Stimulated activated CD8-positive, alpha-beta memory T cell treated with anti-CD3 and anti-CD28 coated beads, Interleukin-4, amount 100 ng/mL, for 4 hours (primary cell): ENCODE measurements around the gene PRRG1.
"Not testable (repeated sequence)": the region's sequence is repeated elsewhere in the genome, so short reads cannot be mapped to it uniquely, and the experiment has no call there.

Source experiments
- DNase-seq, 2 donors: peaks; one replicate each; pipeline ENCODE4 v3.0.0-alpha.2; 2020; ENCODE audit warnings: low read depth in 2 of 2, low spot score in 1 of 2

Gene PRRG1

DNA sequence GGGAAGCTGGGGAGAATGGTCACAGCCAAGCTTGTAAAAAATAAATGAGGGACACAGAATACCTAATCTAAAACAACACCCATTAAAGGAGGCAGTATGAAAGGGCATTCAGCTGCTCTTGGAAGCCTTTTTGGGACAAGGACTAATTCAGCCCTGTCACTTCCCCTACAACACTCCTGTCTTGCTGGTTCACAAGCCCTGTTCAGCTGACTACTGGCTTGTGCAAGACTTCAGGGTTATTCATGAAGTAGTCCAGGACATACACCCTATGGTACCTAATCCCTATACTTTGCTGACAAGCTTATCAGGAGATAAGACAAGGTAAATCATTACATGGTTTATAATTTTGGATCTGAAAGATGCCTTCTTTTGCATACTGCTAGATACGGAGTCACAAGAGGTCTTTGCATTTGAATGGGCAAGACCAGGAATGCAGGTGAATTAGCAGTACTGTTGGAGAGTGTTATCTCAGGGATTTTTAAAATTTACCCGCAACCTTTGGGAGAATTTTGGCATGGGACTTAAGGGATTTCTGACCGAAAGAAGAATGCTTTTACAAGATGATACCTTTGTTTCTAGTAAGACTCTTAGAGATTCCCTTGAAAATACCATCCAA, 119.1 kb downstream of the PRRG1 start:
- no peak for DNase-seq

DNA sequence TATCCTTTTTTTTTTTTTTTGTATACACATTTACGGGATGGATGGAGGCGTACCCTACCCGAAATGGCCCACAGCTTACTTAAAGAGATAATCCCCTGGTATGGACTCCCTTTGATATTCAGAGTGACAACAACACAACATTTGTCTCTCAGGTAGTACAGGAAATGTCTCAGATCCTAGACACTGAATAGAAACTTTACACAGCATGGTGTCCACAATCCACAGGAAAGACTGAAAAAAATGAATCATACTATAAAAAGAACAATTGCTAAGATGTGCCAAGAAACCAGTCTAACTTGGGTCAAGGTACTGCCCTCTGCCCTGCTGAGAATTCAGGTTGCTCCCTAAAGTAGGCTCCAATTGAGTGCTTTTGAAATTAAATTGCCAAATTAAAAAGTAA, 121.5 kb downstream of the PRRG1 start:
- DNase-seq: no peak

DNA sequence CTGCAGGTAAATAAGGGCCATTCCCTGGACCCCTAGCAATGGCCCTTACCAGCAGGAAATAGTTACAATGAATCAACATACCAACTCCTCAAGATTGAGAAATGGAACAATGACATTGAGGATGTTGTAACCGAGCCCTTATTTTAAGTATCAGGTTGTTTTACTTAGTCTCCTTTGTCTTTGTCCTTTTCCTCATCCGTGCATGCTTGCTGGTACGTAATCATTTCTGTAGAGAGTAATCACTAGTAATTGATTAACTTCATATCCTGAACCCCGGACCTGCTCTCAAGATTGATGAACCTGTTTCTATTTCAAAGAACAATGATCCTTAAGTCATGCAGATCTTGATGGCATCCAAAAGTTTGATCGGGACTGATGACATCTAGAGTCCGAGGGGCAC, 123.7 kb downstream of the PRRG1 start:
- DNase-seq: no peak

DNA sequence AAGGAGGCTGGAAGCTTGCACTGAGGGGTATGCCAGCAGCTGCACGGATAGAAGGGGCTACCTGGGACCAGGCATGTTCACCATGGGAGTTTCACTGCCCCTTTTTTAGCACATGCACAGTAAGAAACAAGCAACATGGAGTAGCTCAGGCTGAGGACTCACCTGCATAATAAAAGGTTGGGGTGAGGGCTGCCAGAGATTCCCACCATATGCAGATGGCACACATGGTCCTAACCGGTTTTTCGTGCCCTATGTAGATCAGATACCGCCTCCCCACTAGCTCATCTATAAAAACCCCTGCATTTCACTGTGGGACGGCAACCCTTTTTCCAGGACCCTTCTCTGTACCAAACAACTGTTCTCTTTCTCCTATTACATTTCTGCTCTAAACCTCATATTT, 125.3 kb downstream of the PRRG1 start:
- DNase-seq: no peak

DNA sequence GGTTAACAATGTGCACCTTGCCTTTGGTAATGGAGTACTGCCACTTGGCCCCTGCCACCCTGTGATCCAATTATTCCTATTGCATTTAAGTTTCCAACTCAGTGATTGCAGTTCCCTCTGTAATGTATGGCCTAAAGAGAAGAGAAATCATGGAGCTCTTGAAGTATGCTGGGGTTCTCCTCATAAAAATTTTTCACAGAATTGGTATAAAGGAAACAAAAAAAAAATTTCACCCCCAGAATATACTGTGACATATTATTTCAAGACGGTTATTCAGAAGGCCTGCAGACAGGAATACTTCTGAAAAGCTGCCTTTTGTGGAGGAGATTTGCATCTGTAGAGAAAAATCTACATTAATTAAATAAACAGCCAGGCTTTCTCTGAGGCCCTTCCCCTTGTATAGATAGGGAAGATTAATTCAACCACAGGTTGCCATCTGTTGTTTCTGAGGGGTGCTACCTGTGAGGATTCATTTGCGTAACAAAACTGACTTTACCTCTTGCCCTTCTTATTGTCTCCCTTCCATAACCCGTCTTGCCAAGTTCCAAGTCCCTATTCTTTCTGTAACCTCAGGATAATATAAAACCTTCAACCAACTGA, 127.5 kb downstream of the PRRG1 start:
- DNase-seq: no peak

DNA sequence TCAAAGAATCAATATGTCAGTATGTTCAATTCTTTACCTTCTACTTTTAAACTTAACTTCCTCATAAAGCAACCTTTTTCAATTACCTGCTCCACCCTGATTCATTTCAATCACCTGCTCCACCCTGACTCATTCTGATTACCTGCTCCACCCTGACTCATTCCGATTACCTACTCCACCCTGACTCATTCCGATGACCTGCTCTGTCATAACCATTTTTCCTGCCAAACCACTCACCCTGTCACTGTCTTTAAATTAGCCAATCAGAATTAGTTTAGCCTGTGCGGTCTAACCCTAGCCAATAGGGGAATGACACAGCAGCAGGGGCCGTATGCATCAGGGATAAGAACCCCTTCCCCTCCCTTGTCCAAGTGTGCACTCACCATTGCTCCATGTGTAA, 135.2 kb downstream of the PRRG1 start:
- not testable (repeated sequence) for DNase-seq

DNA sequence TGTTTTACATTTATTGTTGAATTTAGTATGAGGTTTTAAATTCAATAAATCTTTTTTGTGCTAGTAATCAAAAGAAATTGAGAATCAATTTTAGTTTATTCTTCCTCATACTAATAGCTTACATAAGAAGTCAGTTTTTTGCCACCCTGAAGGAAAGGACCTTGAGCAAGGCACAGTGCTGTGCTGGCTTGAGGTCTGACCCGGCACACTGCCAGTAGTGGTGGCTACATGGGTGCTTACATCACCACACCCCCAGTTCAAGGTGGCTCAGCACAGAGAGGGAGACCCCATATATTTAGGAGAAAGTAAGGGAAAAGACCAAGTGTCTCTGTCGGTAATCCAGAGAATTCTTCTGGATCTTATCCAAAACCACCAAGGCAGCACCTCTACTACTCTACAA, 136.3 kb downstream of the PRRG1 start:
- no peak for DNase-seq

DNA sequence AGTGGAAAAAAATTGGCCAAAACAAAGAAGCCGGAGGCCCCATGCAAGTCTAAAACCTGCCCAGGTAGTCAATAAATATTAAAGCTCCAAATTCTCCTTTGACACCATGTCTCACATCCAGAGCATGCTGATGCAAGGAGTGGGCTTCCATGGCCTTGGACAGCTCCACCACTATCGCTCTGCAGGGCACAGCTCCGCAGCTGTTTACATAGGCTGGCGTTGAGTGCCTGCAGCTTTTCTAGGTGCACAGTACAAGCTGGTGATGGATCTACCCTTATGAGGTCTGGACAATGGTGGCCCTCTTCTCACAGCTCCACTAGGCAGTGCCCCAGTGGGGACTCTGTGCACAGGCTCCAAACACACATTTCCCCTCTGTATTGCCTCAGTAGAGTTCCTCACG, 138.1 kb downstream of the PRRG1 start:
- no peak for DNase-seq

DNA sequence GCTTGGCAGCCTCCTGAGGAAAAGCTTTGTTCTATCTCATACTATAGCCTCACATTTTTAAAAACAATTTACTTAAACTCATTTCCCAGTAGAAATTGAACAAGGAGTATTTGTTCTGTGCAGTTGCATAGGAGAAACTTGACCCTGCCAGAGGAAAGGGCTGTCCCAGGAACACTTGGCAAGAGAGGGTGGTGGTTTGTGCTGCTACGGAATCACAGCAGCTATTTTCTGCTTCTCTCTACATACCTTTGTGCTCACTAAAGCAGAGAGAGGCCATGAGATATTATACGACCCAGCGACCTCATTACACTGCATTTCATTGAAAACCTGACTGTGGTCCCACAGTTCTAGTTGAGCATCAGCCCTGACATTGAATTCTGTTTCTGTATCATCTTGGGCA, 139.2 kb downstream of the PRRG1 start:
- DNase-seq: no peak

DNA sequence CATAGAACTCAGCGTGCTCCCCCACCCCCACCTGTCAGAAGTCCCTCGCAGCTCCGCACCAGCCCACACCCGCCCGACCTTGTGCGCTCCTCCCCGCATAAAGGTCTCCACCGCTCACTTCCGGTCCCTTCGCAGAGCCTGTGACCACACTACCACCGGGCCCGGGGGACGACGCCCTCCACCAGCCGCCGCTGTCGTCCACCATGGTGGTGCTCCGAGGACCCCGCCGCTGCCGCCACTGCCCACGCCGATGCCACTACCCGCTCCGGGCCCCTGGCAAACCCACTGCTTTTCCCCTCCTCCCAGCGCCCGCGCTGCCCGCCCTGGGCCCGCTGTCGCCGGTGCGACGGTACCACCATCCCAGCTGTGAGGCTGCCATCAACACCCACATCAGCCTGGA, 142.5 kb downstream of the PRRG1 start:
- no peak for DNase-seq

DNA sequence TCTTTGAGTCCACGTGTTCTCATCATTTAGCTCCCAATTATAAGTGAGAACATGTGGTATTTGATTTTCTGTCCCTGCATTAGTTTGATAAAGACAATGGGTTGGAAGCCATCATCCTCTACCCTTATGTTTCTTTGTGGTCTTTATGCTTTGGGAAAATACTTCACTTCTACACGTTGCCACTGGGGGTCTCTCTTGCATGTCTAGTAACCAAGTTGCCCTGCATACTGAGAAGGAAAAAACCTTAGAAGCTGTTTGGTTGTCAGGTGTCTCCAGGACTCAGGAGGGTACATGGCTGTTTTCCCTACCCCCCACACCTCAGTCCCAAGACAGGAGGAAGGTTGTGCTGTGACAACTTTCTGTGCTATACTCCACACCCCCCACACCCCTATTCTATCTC, 146.6 kb downstream of the PRRG1 start:
- DNase-seq: not testable (repeated sequence)

DNA sequence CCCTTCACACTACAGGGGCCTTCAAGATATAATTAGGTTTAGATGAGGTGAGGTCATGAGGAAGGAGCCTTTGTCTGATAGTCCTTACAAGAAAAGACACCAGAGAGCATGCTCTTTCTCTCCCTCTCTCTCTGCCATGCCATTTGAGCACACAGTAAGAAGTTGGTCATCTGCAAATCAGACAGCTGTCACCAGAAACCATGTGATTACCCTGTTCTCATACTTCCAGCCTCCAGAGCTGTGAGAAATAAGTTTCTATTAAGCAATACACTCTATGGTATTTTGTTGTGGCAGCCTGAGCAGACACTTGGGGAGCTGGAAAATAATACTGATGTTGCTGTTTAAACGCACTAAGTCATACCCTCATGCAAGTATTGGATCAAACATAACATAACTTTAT, 148.0 kb downstream of the PRRG1 start:
- DNase-seq: not testable (repeated sequence)

DNA sequence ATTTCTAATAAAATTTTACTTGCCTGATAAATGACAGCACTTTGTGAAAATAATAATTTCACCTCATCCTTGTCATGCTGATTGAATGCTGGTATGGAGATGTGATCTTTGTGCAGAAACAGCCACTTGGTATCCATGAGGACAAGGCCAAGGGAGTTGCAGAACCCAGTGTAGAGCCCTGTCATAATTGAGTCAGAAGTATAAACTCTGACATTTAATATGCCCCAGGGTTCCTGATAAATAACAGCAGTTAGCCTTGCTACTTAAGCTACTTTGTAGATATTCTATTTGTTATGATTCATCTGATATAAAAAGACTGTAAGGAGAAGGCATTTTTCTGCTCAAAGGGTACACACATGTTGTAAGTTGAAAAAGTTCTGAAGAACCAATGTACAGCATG, 149.2 kb downstream of the PRRG1 start:
- not testable (repeated sequence) for DNase-seq

DNA sequence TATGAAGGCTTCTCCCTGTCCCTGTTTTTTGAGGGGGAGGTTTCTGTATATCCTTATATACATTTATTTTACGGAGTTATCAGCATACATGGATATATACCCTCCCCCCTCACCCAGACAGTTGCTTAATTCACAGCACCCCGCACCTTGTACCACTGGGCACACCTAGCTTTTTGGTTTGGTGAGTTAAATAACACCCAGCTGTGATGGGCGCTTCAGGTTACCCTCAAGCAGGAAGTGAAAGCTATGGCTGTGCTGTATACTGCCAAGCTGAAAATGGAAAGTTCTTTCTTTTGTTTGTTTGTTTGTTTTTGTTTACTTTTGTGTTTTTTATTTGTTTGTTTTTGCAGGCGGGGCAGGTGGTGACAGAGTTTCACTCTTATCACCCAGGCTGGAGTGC, 150.5 kb downstream of the PRRG1 start:
- not testable (repeated sequence) for DNase-seq

DNA sequence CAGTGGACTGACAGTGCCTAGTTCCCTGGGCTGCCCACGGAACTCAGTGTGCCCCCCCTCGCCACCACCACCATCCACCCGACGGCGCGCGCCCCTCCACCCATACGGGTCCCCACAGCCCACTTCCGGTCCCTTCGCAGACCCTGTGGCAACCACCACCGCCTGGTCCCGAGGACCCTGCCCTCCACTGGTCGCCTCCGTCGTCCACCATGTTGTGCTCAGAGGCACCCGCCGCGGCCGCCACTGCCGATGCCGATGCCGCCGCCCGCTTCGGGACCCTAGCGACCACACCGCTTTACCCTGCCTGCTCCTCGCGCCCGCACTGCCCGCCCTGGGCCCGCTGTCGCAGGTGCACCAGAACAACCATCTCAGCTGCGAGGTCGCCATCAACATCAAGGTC, 155.8 kb downstream of the PRRG1 start:
- DNase-seq: no peak
